Peyer's patch (tissue), 4 donors: Measurements from ENCODE around the gene FSIP1. TPM values are rescaled to one million over a fixed set of nuclear protein-coding genes. Genes with fewer than 3 reads are reported as not detected.

Experiments used
- DNase-seq, 3 donors: peaks; one replicate each; pipeline ENCODE4 v3.0.0-alpha.2; 2017 to 2019
- H3K27ac ChIP-seq, 4 donors: fragments of 200-600 bp; sonication (generic); one replicate each; pipeline ENCODE4 v1.5.1; 2016 to 2019
- H3K27me3 ChIP-seq, 2 donors: fragments of 200-600 bp; sonication (generic); one replicate each; pipeline ENCODE4 v1.5.1; 2019
- H3K36me3 ChIP-seq, 3 donors: fragments of 200-600 bp; sonication (generic); one replicate each; pipeline ENCODE4 v1.5.1; 2016 to 2019
- H3K4me1 ChIP-seq, 4 donors: fragments of 200-600 bp; sonication (generic); one replicate each; pipeline ENCODE4 v1.5.1; 2016 to 2019
- H3K4me3 ChIP-seq, 4 donors: fragments of 200-600 bp; sonication (generic); 1 replicate in 3 of 4; 2 replicates in 1 of 4; pipeline ENCODE4 v1.5.1; 2016 to 2019; ENCODE audit warnings: mild to moderate bottlenecking in 1 of 4
- H3K9me3 ChIP-seq, 4 donors: fragments of 200-600 bp; sonication (generic); one replicate each; pipeline ENCODE4 v1.5.1; 2016 to 2019; ENCODE audit warnings: mild to moderate bottlenecking in 1 of 4
- CTCF ChIP-seq, 6 experiments: fragments of 450-650 bp in 4 of 6; fragments of 200-600 bp in 2 of 6; sonication (generic) in 1 of 6; IDR thresholded peaks; one replicate each; pipeline ENCODE4 v1.5.1; 2017 to 2019; ENCODE audit warnings: antibody characterized with exemption in 6 of 6, mild to moderate bottlenecking in 3 of 6, moderate library complexity in 1 of 6
- POLR2A ChIP-seq, 2 donors: fragments of 450-650 bp; IDR thresholded peaks; one replicate each; pipeline ENCODE4 v1.5.1; 2017; ENCODE audit warnings: antibody characterized with exemption in 2 of 2, mild to moderate bottlenecking in 2 of 2, moderate library complexity in 2 of 2
- total RNA-seq, 4 donors: library from RNA; depleted of rRNA; stranded (reverse); fragments of >200 nt; gene quantifications; one replicate each; pipeline ENCODE4 v1.1.0, GENCODE V29; 2016

FSIP1 gene
- total RNA-seq, 4 donors from 2014 or later = not detected

DNA sequence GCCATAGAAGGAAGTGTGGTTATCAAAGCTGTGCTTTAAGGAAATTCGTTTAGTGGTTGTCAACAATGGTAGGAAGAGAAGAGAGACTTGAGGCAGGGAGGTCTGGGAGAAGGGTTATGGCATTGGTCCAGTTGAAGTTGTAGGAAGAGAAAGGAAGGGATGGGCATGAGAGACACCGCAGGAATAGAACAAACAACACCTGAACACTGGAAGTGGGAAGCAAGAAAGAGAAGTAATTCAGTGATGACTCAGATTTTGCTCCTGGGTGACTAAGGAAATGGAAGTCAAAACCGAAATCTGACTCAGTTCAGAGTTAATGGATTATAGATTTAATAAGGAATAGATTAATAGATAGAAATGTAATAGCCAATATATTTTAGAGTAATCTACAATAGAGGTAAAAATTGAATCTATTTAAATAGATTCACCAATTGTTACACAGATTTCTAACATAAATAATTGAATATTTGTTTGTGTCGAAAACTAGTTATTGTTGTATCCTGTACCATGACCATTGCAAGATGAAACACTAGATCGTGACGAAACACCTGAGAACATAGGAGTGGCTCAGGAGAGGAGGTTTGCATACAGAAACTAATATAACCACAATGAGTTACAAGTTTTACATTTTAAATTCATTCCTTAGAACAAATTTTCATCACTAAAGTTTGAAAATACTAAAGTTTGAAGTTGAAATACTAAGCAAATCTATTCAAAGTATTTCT lies 165.7 kb downstream of the FSIP1 start:
- no peak overlapping the region for H3K4me3 ChIP-seq
- no peaks in the 10 kb centered on the region for H3K36me3 ChIP-seq

GRCh38 chr15:39613861-39614260 lies 168.8 kb downstream of the FSIP1 start:
- Histone ChIP-seq H3K9me3 (peaks cover 0 to 19% (median 0%) of the 10 kb centered on the region in 4 donors), H3K4me1 (no peaks in the 10 kb centered on the region), H3K27ac (no peak overlapping the region), H3K4me3 (no peak overlapping the region), H3K36me3 (no peaks in the 10 kb centered on the region), H3K27me3 (no peaks in the 10 kb centered on the region)
- no peak for DNase-seq
- no peak for TF ChIP-seq CTCF (IDR thresholded peaks at IDR 0.05)
- no peak for TF ChIP-seq POLR2A (IDR thresholded peaks at IDR 0.05)

More for the DNA sequence above, 165.7 kb downstream of the FSIP1 start:
- H3K9me3 ChIP-seq = no peaks in the 10 kb centered on the region
- no peak for DNase-seq
- no peak for TF ChIP-seq CTCF (IDR thresholded peaks at IDR 0.05)
- no peak for TF ChIP-seq POLR2A (IDR thresholded peaks at IDR 0.05)
- no peak overlapping the region for H3K27ac ChIP-seq
- peaks cover 0 to 6% (median 0%) of the 10 kb centered on the region in 4 donors for H3K4me1 ChIP-seq
- H3K27me3 ChIP-seq = no peaks in the 10 kb centered on the region

DNA sequence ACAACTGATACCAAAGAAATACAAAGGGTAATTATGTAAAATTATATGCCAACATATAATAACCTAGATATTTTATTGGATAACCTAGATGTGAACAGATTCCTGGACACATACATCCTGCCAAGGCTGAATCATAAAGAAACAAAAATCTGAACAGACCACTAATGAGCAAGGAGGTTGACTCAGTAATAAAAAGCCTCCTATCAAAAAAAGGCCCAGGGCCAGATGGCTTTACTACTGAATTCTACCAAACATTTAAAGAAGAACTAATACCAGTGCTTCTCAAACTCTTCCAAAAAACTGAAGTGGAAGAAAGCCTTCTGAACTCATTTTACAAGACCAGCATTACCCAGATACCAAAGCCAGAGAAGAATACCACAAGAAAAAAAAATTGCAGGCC lies 169.4 kb downstream of the FSIP1 start:
- Histone ChIP-seq H3K36me3 (no peaks in the 10 kb centered on the region), H3K4me3 (no peak overlapping the region), H3K4me1 (no peaks in the 10 kb centered on the region), H3K27me3 (no peaks in the 10 kb centered on the region), H3K9me3 (peaks cover 0 to 19% (median 0%) of the 10 kb centered on the region in 4 donors), H3K27ac (no peak overlapping the region)
- no peak for DNase-seq
- TF ChIP-seq CTCF (IDR thresholded peaks at IDR 0.05) (no peak), POLR2A (IDR thresholded peaks at IDR 0.05) (no peak)

GRCh38 chr15:39610665-39611064 lies 172.0 kb downstream of the FSIP1 start:
- Histone ChIP-seq H3K27ac (no peak overlapping the region), H3K4me1 (no peaks in the 10 kb centered on the region), H3K27me3 (no peaks in the 10 kb centered on the region), H3K36me3 (no peaks in the 10 kb centered on the region), H3K9me3 (peaks cover 0 to 19% (median 0%) of the 10 kb centered on the region in 4 donors), H3K4me3 (no peak overlapping the region)
- TF ChIP-seq CTCF (IDR thresholded peaks at IDR 0.05) = no peak
- no peak for DNase-seq

DNA sequence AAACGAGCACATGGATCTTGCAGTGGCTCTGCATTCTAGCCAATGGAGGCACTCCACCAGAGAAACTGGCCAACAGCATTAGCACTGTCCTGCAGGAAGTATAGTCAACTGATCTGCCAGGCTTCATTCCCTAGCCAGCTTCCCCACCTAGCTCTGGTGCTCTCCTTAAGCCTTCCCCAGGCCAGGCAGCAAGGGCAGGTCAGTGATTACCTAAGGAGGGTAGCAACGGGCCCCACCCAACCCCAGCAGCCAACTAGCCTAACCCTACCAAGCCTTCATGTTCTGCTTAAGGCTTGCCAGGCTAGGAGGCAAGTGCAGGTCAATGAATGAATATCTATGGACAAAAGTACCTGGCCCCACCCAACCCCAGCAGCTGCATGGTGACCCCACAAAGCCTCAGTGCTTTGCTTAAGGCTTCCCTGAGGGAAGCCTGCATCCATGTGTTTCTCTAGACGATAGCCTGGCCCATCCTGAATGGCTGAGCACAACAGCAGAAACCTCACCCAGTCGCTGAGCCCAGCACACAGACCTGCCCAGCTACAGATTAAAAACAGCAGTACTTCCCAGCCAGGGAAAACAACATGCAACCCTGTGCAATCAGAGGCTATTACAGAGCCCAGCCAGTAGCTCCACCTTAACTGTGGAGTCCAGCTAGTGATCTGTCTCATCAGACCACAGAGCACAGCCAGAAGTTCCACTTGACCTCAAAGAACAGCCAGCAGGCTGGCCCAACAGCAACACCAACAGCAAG lies 173.3 kb downstream of the FSIP1 start:
- DNase-seq = no peak

More for the DNA sequence above, 173.3 kb downstream of the FSIP1 start:
- Histone ChIP-seq H3K27me3 (no peaks in the 10 kb centered on the region), H3K27ac (no peak overlapping the region), H3K9me3 (peaks cover 0 to 19% (median 0%) of the 10 kb centered on the region in 4 donors), H3K4me1 (no peaks in the 10 kb centered on the region), H3K4me3 (no peak overlapping the region), H3K36me3 (no peaks in the 10 kb centered on the region)
- TF ChIP-seq POLR2A (IDR thresholded peaks at IDR 0.05) (no peak), CTCF (IDR thresholded peaks at IDR 0.05) (no peak)
